ENCODE data around the gene LUZP2. TPM values are rescaled to one million over a fixed set of nuclear protein-coding genes. Genes with fewer than 3 reads are reported as not detected.

LUZP2 gene
- total RNA-seq, 4 donors from 2014 or later: under 0.01 TPM; not detected in 3

GRCh38 chr11:24575392-24575791, 78.5 kb downstream of the LUZP2 start:
- Histone ChIP-seq H3K4me3 (no peak overlapping the region), H3K27ac (no peak overlapping the region), H3K4me1 (peaks cover 0 to 9% (median 1%) of the 10 kb centered on the region in 4 donors), H3K36me3 (no peaks in the 10 kb centered on the region), H3K27me3 (no peaks in the 10 kb centered on the region), H3K9me3 (no peaks in the 10 kb centered on the region)
- TF ChIP-seq POLR2A (IDR thresholded peaks at IDR 0.05): no peak
- no peak for TF ChIP-seq CTCF (IDR thresholded peaks at IDR 0.05)
- no peak for TF ChIP-seq EP300 (IDR thresholded peaks at IDR 0.05)
- WGBS, 2 donors: 45 to 52% methylated on average over 2 of the region's 2 CpGs
- DNase-seq (ENCODE audit: low spot score in 2 of 2): no peak

GRCh38 chr11:24585192-24585591, 88.3 kb downstream of the LUZP2 start:
- H3K27me3 ChIP-seq: no peaks in the 10 kb centered on the region
- no peaks in the 10 kb centered on the region for H3K4me1 ChIP-seq
- no peaks in the 10 kb centered on the region for H3K9me3 ChIP-seq
- H3K36me3 ChIP-seq: no peaks in the 10 kb centered on the region
- no peak overlapping the region for H3K27ac ChIP-seq
- 93 to 95% methylated on average over 1 of the region's 1 CpG for WGBS, 2 donors
- DNase-seq (ENCODE audit: low spot score in 2 of 2): no peak
- H3K4me3 ChIP-seq: no peak overlapping the region
- TF ChIP-seq CTCF (IDR thresholded peaks at IDR 0.05) (no peak), POLR2A (IDR thresholded peaks at IDR 0.05) (no peak), EP300 (IDR thresholded peaks at IDR 0.05) (no peak)

GRCh38 chr11:24587635-24588034, 90.8 kb downstream of the LUZP2 start:
- no peaks in the 10 kb centered on the region for H3K9me3 ChIP-seq
- H3K4me3 ChIP-seq: no peak overlapping the region
- H3K36me3 ChIP-seq: no peaks in the 10 kb centered on the region
- H3K27ac ChIP-seq: no peak overlapping the region
- no peak for DNase-seq (ENCODE audit: low spot score in 2 of 2)
- H3K27me3 ChIP-seq: no peaks in the 10 kb centered on the region
- TF ChIP-seq CTCF (IDR thresholded peaks at IDR 0.05) (no peak), POLR2A (IDR thresholded peaks at IDR 0.05) (no peak), EP300 (IDR thresholded peaks at IDR 0.05) (no peak)
- H3K4me1 ChIP-seq: no peaks in the 10 kb centered on the region

- no peaks in the 10 kb centered on the region for H3K9me3 ChIP-seq
Observed at GRCh38 chr11:24588081-24588480, 91.2 kb downstream of the LUZP2 start.

GRCh38 chr11:24589064-24589463, 92.2 kb downstream of the LUZP2 start:
- TF ChIP-seq CTCF (IDR thresholded peaks at IDR 0.05) (no peak), EP300 (IDR thresholded peaks at IDR 0.05) (no peak), POLR2A (IDR thresholded peaks at IDR 0.05) (no peak)
- no peak for DNase-seq (ENCODE audit: low spot score in 2 of 2)
- H3K4me1 ChIP-seq: no peaks in the 10 kb centered on the region
- 60 to 63% methylated on average over 1 of the region's 1 CpG for WGBS, 2 donors
- H3K36me3 ChIP-seq: no peaks in the 10 kb centered on the region
- H3K27me3 ChIP-seq: no peaks in the 10 kb centered on the region
- H3K4me3 ChIP-seq: no peak overlapping the region
- no peak overlapping the region for H3K27ac ChIP-seq
- H3K9me3 ChIP-seq: no peaks in the 10 kb centered on the region

More at GRCh38 chr11:24588081-24588480, 91.2 kb downstream of the LUZP2 start:
- Histone ChIP-seq H3K27ac (no peak overlapping the region), H3K36me3 (no peaks in the 10 kb centered on the region), H3K4me1 (no peaks in the 10 kb centered on the region), H3K27me3 (no peaks in the 10 kb centered on the region), H3K4me3 (no peak overlapping the region)
- 83 to 89% methylated on average over 3 of the region's 3 CpGs for WGBS, 2 donors
- TF ChIP-seq CTCF (IDR thresholded peaks at IDR 0.05) (no peak), POLR2A (IDR thresholded peaks at IDR 0.05) (no peak), EP300 (IDR thresholded peaks at IDR 0.05) (no peak)
- DNase-seq (ENCODE audit: low spot score in 2 of 2): no peak

Measured in tibial nerve (tissue), 4 donors.